Measurements from ENCODE around the gene ATG4B. TPM values are rescaled to one million over a fixed set of nuclear protein-coding genes. Genes with fewer than 3 reads are reported as not detected.

ATG4B gene
- polyA plus RNA-seq, 1 experiment = 122 TPM

DNA sequence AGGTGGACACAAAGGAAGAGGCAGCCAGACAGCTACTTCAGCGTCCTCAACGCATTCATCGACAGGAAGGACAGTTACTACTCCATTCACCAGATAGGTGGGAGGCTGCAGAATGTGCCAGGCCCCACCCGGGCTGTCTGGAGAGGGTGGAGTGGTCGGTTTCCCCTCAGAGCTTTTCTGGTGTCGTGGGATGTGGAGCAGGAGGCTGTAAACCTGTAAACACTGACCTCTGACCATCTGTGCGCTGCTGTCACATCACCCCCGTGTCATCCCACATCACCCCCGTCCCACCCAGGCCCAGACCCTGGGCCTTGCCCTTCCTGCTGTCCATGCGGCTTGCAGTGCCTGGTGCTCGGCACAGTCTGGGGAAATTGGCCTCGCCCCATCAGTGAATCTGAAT, 17.1 kb downstream of the ATG4B start:
- CTCF ChIA-PET = no interaction called here
- DNase-seq (ENCODE audit: low read depth) = no peak
- Histone ChIP-seq H3K27me3 (ENCODE audit: control insufficient read depth, insufficient read depth, low read length) (no peaks in the 10 kb centered on the region), H3K36me3 (ENCODE audit: control insufficient read depth, insufficient read depth, low read length) (peaks cover 38% of the 10 kb centered on the region), H3K4me3 (ENCODE audit: low read depth, low read length) (no peak overlapping the region)
- POLR2A ChIA-PET = interaction anchor here (0.5 kb wide), 1 partner anchor 19 kb away, joined by 9 read pairs; no protein-coding TSS in a partner anchor
- TF ChIP-seq, protein P1, sequence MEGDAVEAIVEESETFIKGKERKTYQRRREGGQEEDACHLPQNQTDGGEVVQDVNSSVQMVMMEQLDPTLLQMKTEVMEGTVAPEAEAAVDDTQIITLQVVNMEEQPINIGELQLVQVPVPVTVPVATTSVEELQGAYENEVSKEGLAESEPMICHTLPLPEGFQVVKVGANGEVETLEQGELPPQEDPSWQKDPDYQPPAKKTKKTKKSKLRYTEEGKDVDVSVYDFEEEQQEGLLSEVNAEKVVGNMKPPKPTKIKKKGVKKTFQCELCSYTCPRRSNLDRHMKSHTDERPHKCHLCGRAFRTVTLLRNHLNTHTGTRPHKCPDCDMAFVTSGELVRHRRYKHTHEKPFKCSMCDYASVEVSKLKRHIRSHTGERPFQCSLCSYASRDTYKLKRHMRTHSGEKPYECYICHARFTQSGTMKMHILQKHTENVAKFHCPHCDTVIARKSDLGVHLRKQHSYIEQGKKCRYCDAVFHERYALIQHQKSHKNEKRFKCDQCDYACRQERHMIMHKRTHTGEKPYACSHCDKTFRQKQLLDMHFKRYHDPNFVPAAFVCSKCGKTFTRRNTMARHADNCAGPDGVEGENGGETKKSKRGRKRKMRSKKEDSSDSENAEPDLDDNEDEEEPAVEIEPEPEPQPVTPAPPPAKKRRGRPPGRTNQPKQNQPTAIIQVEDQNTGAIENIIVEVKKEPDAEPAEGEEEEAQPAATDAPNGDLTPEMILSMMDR (IDR thresholded peaks at IDR 0.05; ENCODE audit: insufficient read depth, low read depth, low read length) = no peak

DNA sequence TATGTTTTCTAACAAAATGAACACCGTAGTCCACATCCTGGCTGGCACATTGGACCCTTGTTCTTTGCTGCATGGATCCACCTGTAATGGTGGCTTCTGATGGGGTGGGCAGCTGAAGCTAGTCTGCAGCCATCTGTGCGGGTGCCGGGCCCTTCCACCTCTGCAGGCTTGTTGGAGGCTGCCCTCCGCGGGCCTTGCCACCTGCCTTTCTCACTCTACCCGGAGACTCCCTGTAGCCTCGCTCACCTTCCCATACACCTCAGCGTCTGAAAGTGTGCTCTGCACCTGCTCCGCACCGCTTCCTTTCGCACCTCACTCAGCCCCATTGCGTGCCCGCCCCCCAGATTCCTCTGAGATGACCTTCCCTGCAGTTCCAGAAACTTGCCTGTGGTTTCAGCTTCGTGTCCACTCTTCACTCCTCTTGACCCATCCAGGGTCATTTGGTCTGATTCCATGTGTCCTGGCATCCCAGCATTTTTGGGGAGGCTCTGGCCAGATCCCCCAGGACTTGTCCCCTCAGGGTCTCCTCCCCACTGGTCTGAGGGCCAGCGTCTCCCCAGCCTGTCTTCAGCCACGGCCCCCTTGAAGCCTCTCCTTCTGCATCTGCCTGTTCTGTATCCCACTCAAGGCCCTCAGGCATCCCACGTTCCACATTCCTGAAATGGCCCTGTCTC, 18.2 kb downstream of the ATG4B start:
- no peak for DNase-seq (ENCODE audit: low read depth)
- ChIA-PET POLR2A (interaction anchor here (0.6 kb wide), 1 partner anchor 288 kb away, joined by 4 read pairs; no protein-coding TSS in a partner anchor), CTCF (no interaction called here)
- Histone ChIP-seq H3K36me3 (ENCODE audit: control insufficient read depth, insufficient read depth, low read length) (peaks cover 42% of the 10 kb centered on the region), H3K4me3 (ENCODE audit: low read depth, low read length) (no peak overlapping the region), H3K27me3 (ENCODE audit: control insufficient read depth, insufficient read depth, low read length) (no peaks in the 10 kb centered on the region)
- TF ChIP-seq, protein P1 (IDR thresholded peaks at IDR 0.05; ENCODE audit: insufficient read depth, low read depth, low read length) = no peak

DNA sequence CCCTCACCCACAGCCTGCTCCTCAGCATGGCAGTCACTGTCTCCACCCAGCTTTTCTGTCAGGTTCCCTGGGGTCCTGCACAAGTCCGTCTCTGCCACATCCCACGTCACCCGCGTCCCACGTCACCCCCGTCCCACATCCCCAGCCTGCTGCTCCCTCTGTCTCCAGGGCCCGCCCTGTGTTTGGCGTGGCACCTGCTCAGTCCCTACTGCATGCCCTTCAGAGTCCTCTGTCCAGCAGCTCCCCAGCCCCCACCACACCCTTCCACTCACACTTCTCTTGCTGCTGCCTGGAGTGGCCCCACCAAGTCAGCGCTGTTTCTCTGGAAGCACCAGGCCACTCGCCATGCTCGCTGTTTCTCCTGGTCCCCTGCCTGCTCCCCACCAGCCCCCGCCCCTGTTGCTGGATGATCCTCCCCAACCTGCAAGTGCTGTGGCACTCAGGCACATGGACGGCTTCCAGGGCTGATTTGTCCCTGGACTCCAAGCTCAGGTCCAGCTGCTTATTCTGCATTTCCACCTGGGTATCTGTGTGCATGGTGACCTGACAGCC, 18.8 kb downstream of the ATG4B start:
- no peak overlapping the region for H3K4me3 ChIP-seq (ENCODE audit: low read depth, low read length)
- no peaks in the 10 kb centered on the region for H3K27me3 ChIP-seq (ENCODE audit: control insufficient read depth, insufficient read depth, low read length)
- ChIA-PET CTCF (no interaction called here), POLR2A (interaction anchor here (0.6 kb wide), 1 partner anchor 289 kb away, joined by 4 read pairs; no protein-coding TSS in a partner anchor)
- no peak for DNase-seq (ENCODE audit: low read depth)
- H3K36me3 ChIP-seq (ENCODE audit: control insufficient read depth, insufficient read depth, low read length) = peaks cover 43% of the 10 kb centered on the region
- TF ChIP-seq, protein P1 (IDR thresholded peaks at IDR 0.05; ENCODE audit: insufficient read depth, low read depth, low read length) = no peak

DNA sequence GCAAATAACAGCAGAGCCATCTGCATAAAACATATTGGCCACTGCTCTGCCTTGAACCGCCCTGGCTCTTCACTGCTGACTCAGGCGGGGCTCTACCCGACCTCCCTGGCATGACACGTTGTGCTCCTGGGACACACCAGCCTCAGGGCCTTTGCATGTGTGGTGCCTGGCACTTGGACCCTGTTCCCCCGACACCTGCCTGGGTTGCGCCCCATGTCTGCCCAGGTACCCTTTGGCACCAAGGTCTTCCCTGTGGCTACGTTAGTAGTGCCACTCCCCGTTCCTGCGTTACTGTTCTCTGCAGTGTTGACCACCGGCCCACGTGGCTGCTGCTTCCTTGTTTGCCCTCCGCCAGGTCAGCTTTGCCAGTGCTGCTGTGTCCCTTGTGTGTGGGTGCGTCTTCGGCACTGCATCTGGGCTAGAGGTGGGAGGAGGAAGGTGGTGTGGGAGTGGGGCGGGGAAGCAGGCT, 20.3 kb downstream of the ATG4B start:
- Histone ChIP-seq H3K36me3 (ENCODE audit: control insufficient read depth, insufficient read depth, low read length) (peaks cover 39% of the 10 kb centered on the region), H3K4me3 (ENCODE audit: low read depth, low read length) (no peak overlapping the region), H3K27me3 (ENCODE audit: control insufficient read depth, insufficient read depth, low read length) (no peaks in the 10 kb centered on the region)
- TF ChIP-seq, protein P1 (IDR thresholded peaks at IDR 0.05; ENCODE audit: insufficient read depth, low read depth, low read length) = no peak
- CTCF ChIA-PET = interaction anchor here (0.8 to 5.7 kb wide), 4 partner anchors 10 to 806 kb away, joined by 3 to 49 read pairs (median 4); no protein-coding TSS in a partner anchor
- DNase-seq (ENCODE audit: low read depth) = no peak
- POLR2A ChIA-PET = no interaction called here

DNA sequence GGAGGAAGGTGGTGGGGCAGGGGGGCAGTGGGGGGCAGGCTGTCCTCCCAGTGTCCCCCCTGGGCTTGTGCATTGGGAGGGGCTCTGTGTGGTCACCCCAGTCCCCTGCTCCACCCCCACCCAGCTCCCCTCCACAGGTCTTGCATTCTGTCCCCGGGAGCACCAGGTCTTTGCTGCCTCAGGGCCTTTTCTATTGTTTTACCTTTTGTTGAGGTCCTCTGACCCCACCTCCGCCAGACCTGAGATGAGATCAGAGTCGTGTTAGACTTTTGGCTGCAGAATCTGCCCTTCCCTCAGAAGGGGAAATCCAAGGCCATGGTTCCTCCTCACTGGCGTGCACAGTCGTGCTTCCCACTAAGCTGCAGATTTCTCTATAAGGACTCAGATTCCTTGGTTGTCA, 20.8 kb downstream of the ATG4B start:
- TF ChIP-seq, protein P1 (IDR thresholded peaks at IDR 0.05; ENCODE audit: insufficient read depth, low read depth, low read length) = no peak
- no peak overlapping the region for H3K4me3 ChIP-seq (ENCODE audit: low read depth, low read length)
- peaks cover 36% of the 10 kb centered on the region for H3K36me3 ChIP-seq (ENCODE audit: control insufficient read depth, insufficient read depth, low read length)
- POLR2A ChIA-PET = no interaction called here
- H3K27me3 ChIP-seq (ENCODE audit: control insufficient read depth, insufficient read depth, low read length) = no peaks in the 10 kb centered on the region
- CTCF ChIA-PET = interaction anchor here (0.6 to 5.7 kb wide), 16 partner anchors 10 to 809 kb away, joined by 3 to 49 read pairs (median 4); partner anchors contain the start of gene D2HGDH
- no peak for DNase-seq (ENCODE audit: low read depth)
